Skeletal muscle cell (primary cell): ENCODE measurements around the gene BPIFB3.
"Not testable (repeated sequence)": the region's sequence is repeated elsewhere in the genome, so short reads cannot be mapped to it uniquely, and the experiment has no call there.

Source experiments
- DNase-seq: peaks from one replicate; pipeline ENCODE4 v3.0.0-alpha.2; 2010; ENCODE audit warnings: low read depth
- H3K4me3 ChIP-seq: 2 replicates; pipeline ENCODE4 v1.5.1; 2011; ENCODE audit warnings: low read depth, mild to moderate bottlenecking, control low read depth, low read length, moderate library complexity

The BPIFB3 gene

DNA sequence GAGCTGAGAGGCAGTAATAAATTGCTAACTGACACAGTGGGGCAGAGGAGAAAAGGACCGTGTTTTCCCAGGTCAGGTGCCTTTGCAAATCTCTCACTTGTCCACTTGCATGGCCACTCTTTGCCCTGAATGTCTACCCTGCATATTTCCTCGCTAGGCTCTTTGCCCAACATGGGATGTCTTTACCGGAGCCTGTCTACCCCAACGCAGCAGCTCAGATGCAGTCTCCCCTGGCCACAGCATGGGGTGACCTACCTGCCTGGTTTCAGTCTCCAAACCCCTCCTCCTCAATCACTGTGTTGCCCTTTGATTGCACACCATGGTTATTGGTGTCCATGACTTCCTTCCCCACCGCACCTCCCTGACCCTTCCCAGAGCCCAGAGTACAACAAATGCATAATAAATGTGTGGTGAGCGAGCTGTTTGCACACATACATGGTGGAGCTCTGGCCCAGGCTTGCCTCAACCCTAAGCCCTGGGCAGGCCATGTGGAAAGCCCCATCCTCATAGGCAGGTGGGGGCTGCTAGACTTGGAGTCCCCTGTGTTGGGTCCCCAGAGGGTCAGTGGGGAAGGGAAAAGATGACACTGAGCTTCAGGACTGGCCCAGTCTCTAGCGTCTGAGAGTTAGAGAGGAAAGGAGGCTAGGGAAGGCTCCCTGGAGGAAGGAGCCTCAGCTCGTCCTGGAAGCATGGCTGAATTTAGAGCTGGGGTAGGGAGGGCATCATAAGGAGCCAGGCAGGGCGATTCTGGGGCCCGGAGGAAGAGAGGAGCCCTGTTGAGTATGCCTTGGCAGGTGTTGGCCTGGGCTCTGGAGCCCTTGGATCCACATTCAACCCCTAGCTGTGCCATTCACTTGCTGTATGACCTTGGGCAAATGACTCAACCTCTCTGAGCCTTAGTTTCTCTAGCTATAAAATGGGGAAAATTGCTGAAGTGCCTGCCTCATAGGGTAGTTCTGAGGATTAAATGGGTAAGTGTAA, 26.6 kb upstream of the BPIFB3 start:
- H3K4me3 ChIP-seq, result no peak overlapping the region
- no peak for DNase-seq

DNA sequence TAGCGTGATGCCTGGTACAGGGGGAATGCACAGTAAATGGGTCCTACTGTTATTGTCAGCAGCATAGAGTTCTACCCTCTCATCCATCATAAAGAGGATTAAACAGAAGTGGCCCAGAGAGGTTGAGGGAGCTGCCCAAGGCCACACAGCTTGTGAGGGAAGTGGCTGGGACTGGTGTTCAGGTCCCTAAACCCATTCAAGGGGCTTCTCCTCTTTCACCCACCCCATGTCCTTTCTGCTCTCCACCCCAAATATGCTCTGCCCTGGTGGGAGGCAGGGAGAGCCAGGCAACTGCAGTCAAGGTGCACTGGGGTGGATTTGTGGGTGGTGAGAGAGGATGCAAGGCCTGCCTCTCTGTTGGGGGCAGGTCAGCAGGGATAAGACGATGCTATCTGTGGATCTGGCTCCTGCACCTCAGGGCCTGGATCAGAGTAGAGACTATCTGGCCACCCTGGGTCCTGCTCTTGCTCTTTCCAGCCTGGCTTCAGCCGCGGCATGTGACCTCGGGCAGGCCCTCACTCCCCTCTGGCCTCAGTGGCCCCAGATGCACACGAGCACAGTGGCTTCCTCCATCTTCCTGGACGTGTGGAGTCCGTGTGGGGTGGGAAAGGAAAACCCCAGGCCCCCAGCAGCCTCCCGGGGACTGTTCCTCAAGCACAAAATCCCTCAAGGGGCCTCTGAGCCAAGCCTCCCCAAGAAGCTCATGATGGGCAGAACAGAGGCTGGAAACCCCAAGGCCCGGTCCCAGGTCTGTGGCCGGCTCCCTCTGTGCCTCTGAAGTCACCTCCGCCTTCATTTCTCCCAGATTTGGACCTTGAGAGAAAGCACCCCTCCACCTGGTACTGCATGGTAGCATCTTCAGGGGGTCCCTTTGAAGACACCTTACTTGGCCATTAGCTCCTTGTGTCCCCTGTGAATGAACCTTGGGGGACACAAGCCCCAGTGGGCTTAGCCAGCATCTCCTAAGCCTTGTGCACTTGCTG, 25.6 kb upstream of the BPIFB3 start:
- no peak overlapping the region for H3K4me3 ChIP-seq
- DNase-seq, result no peak

DNA sequence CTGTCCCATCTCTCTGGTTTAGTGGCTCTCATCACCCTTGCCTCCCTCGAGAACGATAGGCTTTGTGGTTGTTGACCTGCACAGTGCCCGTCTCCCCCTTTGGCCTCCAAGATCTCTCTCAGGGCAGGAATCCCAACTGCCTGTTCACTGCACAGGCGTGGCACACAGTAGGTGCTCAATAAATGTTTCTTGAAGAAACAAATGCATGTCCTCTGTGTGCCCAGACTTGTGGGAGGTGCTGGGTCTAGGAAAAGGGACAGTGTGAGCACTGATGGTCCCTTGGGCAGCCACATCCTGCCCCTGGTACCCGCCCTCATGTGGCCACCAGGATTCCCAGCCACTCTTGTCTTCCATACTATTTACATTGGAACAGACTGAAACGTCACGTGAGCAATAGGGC, 24.8 kb upstream of the BPIFB3 start:
- no peak overlapping the region for H3K4me3 ChIP-seq
- no peak for DNase-seq

DNA sequence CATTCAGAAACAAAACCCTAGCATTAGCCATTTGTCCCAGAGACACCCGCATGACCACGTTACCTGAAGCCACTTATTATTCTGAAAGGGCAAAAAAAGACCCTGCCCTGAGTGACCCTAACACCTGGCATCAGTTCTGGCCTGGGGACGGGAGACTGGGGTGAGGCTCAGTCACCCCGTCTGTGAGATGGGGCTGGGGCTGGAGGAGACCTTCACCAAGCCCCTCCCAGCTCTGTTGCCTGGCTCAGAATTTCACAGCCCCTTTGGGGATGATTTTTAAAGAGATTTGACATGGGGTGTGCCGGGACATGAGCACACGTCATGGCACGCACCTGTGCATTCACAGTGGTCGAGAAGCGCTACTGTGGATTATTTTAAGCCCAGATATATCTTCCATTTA, 23.6 kb upstream of the BPIFB3 start:
- H3K4me3 ChIP-seq, result no peak overlapping the region
- DNase-seq, result no peak

DNA sequence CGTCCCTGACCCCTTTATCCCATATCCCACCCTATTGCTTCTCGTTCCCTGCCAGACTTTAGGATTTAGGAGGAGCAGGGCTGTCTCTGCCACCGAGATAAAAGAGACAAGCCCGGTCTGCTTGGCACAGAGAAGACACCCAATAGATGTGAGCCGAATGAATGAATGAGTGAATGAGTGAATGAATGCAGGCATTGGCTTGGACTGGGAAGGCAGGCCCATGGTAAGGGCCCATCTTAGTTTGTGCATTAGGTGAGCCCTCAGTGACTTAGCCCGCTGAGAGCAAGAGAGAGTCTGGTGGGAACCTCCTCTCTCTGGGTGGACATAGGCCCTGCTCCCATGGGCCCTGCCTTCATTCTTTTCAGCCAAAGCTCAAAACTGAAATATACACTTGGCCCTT, 23.1 kb upstream of the BPIFB3 start:
- no peak for DNase-seq
- H3K4me3 ChIP-seq, result no peak overlapping the region

DNA sequence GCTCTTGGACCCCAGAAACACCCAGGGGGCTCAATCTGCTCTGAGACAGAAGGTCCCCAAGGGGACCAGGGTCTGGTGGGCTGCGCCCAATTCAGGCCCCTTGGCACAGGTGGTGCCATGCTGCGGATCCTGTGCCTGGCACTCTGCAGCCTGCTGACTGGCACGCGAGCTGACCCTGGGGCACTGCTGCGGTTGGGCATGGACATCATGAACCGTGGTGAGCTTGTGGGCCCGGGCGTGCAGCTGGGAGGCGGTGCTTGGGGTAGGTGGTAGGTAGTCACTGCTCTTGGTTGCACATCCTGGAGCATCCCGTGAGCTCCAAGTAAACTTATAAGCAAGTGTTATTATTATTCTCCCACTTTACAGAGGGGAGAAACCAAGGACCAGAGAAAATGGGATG, 22.2 kb upstream of the BPIFB3 start, which contains the start of gene BPIFB6:
TSS of gene BPIFB6 (plus strand) at position 118 of the 400 bp plus-strand sequence. CDS start at position 118, 0 bp downstream.
- no peak within 1 kb of the TSS for H3K4me3 ChIP-seq
- no peak for DNase-seq

DNA sequence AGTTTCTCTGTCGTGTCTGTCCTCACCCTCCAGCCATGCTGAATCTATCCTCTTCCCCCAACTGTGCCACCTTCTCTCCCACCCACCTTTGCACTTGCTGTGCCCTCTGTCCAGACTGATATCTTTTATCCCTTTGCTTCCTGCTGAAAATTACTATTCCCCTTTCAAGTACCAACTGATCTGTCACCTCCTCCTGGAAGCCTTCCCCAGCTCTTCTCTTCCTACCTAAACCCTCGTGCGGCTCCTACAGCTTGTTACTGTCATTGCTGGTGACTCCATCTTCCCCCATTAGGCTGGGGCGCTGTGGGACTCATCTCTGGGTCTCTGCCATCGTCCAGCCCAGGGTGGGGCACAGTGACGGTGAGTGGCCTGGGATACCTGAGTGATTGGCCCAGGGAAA, 21.1 kb upstream of the BPIFB3 start:
- H3K4me3 ChIP-seq, result no peak overlapping the region
- no peak for DNase-seq

DNA sequence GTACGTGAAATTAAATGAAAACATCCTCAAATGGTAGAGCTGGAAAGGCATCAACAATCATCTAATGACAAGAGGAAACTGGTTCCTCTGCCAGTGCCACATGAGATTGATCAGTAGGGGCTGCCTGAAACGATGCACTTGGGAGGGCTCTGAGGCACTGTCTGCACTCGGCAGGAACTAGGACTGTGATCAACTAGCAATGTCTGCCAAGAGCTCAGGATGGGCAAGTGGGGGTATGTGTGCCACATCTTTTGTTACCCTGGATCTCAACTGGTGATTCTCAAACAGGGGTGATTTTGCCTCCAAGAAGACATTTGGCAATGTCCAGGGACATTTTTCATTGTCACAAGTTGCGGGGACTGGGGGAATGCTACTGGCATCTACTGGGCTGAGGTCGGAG, 20.3 kb upstream of the BPIFB3 start:
- DNase-seq, result no peak
- no peak overlapping the region for H3K4me3 ChIP-seq

DNA sequence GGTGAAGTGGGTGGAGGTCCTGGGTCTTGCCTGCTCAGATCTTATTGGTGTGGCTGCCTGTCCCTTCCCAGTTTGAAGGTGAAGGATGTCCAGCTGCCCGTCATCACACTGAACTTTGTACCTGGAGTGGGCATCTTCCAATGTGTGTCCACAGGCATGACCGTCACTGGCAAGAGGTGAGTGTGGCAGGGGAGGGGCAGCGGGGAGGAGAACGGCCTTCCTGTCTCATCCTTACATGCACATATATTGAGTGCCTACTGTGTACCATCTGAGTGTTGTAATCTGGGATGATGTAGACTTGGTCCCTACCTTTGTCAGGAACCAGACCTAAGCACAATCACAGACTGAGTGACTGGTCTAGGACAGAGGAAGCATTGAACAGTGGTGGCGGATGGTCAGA, 19.6 kb upstream of the BPIFB3 start:
- no peak overlapping the region for H3K4me3 ChIP-seq
- DNase-seq, result no peak

DNA sequence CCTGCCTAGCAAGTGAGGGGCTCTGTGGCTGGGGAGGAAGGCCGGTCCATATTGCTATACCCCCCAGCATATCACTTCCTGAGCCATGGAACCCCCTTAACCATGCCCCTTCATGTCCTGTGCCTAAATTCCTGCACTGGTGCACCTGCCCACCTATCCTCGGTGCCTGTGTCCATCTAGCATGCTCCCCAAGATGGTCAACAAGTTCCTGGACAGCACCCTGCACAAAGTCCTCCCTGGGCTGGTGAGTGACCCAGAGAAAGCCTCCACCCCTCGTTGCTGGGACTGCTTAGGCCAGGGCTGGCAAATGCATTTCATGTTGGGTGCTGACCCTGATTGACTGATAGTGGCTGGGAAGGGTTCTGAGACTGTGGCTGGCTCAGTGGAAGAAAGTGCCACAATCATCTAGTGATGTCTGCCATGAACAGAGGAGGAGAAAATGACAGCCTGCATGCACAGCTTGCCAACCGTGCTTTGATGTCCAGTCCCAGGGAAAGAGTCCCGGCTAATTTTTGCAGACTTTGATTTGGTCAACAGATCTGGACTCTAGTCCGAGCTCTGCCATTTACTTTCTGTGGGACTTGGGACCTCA, 18.7 kb upstream of the BPIFB3 start:
- no peak overlapping the region for H3K4me3 ChIP-seq
- no peak for DNase-seq

DNA sequence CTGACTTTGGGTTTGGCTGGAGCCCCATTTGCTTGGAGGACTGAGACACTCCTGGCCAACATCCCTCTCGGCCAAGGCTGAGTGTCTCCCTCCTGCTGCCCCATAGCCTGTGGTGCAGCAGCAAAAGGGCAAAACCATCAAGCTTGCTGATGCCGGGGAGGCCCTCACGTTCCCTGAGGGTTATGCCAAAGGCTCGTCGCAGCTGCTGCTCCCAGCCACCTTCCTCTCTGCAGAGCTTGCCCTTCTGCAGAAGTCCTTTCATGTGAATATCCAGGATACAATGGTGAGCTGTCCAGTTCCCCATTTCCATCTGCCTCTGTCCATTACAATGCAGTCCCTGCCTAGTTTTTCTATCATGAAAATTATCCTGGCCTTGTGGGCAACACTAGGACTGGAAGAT, 16.2 kb upstream of the BPIFB3 start:
- DNase-seq, result no peak
- H3K4me3 ChIP-seq, result no peak overlapping the region

DNA sequence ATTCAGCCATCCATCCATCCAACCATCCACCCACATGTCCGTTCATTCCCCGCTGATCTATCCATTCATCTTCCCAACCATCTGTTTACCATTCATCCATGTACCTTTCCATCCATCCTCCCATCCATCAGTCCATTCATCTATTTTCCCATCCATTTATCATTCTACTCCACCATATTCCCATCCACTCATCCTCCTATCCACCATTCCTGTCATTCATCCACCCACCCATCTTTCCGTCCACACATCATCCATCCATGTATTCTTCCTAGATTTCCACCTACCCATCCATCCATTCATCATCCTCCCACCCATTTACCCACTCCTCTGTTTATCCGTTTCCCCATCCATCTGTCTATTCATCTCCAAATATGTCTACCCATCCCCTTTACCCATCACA, 15.5 kb upstream of the BPIFB3 start:
- DNase-seq, result no peak
- no peak overlapping the region for H3K4me3 ChIP-seq

DNA sequence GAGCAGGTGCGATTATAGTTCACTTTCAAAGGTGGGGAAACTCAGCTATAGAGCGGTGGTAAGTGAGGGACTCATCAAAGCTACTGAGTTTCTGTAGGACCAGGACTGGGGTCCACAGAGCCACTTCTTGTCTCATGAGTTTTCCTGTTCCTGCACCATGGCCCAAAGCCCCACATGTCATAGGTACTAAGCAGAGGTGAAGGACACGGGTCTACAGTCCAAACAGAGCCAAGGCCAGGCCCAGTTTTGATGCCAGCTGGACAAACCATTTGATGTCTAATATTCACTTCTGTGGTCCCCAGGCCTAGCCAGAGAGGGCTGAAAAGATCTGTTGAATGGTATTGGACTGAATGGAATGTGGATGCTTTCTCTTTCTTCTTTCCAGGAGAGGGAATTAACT, 11.3 kb upstream of the BPIFB3 start:
- H3K4me3 ChIP-seq, result no peak overlapping the region
- no peak for DNase-seq

DNA sequence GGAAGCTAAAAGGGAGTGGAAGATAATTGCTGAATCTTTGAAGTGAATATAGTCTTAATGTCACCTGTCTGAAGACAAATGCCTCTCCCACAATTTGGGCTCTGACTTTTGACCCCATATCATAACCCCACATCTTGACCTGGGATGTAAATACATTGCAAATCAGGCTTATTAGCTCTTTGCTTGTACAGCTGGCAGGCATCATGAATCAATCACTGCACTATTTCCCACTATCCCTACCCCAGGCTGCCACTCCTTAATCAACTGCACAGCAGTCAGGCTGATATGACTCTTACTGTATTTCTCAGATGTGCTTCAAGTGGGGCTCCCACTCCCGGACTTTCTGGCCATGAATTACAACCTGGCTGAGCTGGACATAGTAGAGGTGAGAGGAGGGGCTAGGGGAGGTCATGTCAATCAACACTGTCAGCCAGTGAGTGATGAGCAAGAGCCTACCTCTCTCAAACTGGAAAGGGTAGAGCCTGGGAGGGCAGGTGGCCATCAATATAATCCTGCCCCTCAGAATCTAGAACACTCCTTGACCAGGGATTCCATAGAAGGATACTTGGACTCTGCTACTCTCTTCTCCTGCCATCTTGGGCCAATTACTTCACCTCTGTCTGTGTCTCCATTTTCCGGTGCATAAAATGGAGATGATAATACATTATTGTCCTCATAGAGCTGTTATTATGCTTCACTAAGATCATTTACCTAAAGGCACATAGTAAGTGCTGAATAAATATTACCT, 10.5 kb upstream of the BPIFB3 start:
- no peak overlapping the region for H3K4me3 ChIP-seq
- DNase-seq, result no peak

DNA sequence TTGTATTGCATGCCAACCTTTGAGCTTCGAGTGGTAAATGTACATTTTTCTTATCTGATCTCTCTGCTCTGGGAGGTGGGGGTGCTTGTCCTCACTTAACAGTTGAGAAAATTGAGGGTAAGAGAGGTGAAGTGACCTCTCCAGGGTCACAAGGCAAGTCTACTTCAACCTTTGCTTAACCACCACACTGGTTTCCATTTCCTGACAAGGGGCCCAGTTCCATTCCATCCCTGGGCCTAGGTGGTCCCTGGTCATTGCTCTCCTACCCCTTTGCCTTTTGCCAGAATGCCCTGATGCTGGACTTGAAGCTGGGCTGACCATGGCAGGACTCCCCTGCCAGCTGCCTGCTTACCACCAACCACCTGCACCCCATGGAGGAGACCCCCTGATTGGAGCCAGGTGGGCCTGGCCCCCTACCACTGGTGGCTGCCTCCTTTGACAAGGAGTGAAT, 9.9 kb upstream of the BPIFB3 start:
- H3K4me3 ChIP-seq, result no peak overlapping the region
- no peak for DNase-seq

DNA sequence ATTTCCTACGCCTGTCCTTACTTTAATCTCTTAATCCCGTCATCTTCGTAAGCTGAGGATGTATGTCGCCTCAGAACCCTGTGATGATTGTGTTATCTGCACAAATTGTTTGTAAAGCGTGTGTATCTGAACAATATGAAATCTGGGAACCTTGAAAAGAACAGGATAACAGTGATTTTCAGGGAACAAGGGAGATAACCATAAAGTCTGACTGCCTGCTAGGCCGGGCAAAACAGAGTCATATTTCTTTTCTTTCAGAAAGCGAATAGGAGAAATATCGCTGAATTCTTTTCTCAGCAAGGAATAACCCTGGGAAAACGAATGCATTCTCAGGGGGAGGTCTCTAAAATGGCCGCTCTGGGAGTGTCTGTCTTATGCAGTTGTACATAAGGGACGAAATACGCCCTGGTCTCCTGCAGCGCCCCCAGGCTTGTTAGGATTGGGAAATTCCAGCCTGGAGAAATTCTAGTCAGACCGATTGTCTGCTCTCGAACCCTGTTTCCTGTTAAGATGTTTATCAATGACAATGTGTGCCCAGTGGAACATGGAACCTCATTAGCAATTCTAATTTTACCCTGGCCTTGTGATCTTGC, 8.5 kb upstream of the BPIFB3 start:
- not testable (repeated sequence) for H3K4me3 ChIP-seq, DNase-seq

DNA sequence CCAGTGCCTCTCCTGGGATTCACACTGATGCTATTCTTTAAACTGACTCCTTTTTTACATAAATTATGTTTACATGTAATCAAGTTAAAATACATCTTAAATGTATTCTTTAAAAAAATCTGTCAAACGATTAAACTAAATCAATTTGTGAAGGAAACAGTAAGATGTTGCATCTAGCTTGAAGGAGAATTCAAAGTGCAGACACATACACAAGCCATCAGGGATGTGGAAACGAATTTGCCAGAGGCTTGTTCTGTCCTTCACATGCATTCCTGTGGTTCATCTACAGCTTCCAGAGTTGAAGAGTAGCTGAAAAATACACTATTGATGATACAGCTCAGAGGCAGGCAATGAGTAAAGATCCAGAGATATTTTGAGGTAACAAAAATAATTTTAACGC, 7.3 kb upstream of the BPIFB3 start:
- no peak overlapping the region for H3K4me3 ChIP-seq
- DNase-seq, result no peak

DNA sequence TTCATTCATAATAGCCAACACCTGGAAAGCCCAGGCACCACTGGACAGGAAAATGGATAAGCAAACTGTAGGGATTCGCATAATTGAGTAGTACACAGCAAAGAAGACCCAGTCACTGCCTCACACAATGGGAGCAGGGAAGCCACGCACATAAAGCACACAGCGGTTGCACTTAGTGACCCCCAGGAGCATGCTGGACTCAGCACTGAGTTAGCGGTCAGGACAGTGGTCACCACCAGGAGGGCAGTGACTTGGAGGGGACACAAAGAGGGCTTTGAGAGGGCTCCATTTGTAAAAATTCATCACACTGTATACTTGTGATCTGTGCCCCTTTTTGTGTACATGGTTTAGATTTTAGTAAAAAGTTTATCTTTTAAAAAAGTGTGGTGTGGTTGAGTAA, 2.4 kb upstream of the BPIFB3 start:
- H3K4me3 ChIP-seq, result no peak overlapping the region
- DNase-seq, result no peak

DNA sequence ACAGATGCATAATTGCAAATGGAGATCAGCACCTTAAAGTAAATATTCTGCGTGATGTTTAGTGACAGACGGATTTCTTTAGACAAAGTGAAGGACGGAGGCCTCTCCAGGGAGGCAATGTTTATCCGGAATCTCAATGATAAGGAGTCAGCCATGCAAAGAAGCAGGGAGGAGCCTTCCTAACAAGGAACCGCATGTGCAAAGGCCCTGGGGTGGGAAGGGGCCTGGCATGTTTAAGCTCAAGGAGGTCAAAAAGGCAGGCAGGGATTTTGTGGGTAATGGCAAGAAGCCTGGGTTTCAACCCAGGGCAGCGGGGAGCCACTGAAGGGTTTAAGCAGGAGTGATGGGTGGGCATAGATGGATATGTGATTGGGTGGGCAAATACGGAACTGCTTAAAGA, 678 bp downstream of the BPIFB3 start:
- no peak overlapping the region for H3K4me3 ChIP-seq
- DNase-seq, result no peak
